HG02610 (cell line): ENCODE data around the gene ICE2.
A peak's percentile ranks its signal among the peaks of the same experiment; 100 is the strongest.
"Not testable (repeated sequence)": the region's sequence is repeated elsewhere in the genome, so short reads cannot be mapped to it uniquely, and the experiment has no call there.

Source experiments
- ATAC-seq: cut with Tn5 transposase; IDR thresholded peaks from one replicate; pipeline ENCODE4 v1.9.1; 2021; ENCODE audit warnings: mild to moderate bottlenecking, moderate library complexity; ENCODE audit not compliant: unreplicated experiment

The ICE2 gene

GRCh38 chr15:60412807-60413206, 66.1 kb downstream of the ICE2 start:
- not testable (repeated sequence) for ATAC-seq

GRCh38 chr15:60411774-60412425, 67.0 kb downstream of the ICE2 start:
- no peak for ATAC-seq

GRCh38 chr15:60410350-60410749, 68.6 kb downstream of the ICE2 start:
- not testable (repeated sequence) for ATAC-seq

GRCh38 chr15:60408463-60408981, 70.4 kb downstream of the ICE2 start:
- no peak for ATAC-seq

GRCh38 chr15:60407415-60407805, 71.5 kb downstream of the ICE2 start:
- no peak for ATAC-seq

- no peak for ATAC-seq
Measured at GRCh38 chr15:60406513-60407414, 72.2 kb downstream of the ICE2 start.

- no peak for ATAC-seq
Measured at GRCh38 chr15:60405399-60405798, 73.5 kb downstream of the ICE2 start.

GRCh38 chr15:60404351-60404750, 74.6 kb downstream of the ICE2 start:
- not testable (repeated sequence) for ATAC-seq

GRCh38 chr15:60400944-60401343, 78.0 kb downstream of the ICE2 start:
- no peak for ATAC-seq

GRCh38 chr15:60399931-60400330, 79.0 kb downstream of the ICE2 start:
- ATAC-seq: no peak

GRCh38 chr15:60399246-60399915, 79.6 kb downstream of the ICE2 start:
- no peak for ATAC-seq

- peak; percentile 68 for ATAC-seq
Measured at GRCh38 chr15:60397772-60398445, 81.0 kb downstream of the ICE2 start, which contains the start of gene ANXA2. Gene ANXA2, minus strand, starts transcription at chr15:60397986. Its CDS starts 11,911 bp downstream, at chr15:60386075.

- ATAC-seq: peak; percentile 72
Measured at GRCh38 chr15:60396958-60397771, 81.8 kb downstream of the ICE2 start.

- ATAC-seq: no peak
Measured at GRCh38 chr15:60396560-60396957, 82.4 kb downstream of the ICE2 start.

- no peak for ATAC-seq
Measured at GRCh38 chr15:60396100-60396499, 82.8 kb downstream of the ICE2 start.

- ATAC-seq: no peak
Measured at GRCh38 chr15:60395276-60396011, 83.5 kb downstream of the ICE2 start.

- ATAC-seq: no peak
Measured at GRCh38 chr15:60394689-60395097, 84.2 kb downstream of the ICE2 start.

GRCh38 chr15:60392986-60393790, 85.8 kb downstream of the ICE2 start:
- no peak for ATAC-seq
